Transverse colon (tissue), 4 donors: ENCODE results near the gene PAGR1. TPM values are rescaled to one million over a fixed set of nuclear protein-coding genes. Genes with fewer than 3 reads are reported as not detected.
A peak's percentile ranks its signal among the peaks of the same experiment; 100 is the strongest.

Experiments used
- DNase-seq: peaks from one replicate; pipeline ENCODE4 v3.0.0-alpha.2; 2019
- H3K27ac ChIP-seq, 4 donors: fragments of 200-600 bp; sonication (generic); 2 replicates each; pipeline ENCODE4 v1.5.1; 2016 to 2018; ENCODE audit warnings: inconsistent platforms in 4 of 4
- H3K27me3 ChIP-seq: fragments of 200-600 bp; sonication (generic); 2 replicates; pipeline ENCODE4 v1.5.1; 2017; ENCODE audit warnings: inconsistent platforms
- H3K36me3 ChIP-seq, 4 donors: fragments of 200-600 bp; sonication (generic); 2 replicates each; pipeline ENCODE4 v1.5.1; 2017 to 2019; ENCODE audit warnings: inconsistent platforms in 4 of 4
- H3K4me1 ChIP-seq, 4 donors: fragments of 200-600 bp; sonication (generic); 2 replicates each; pipeline ENCODE4 v1.5.1; 2017 to 2020; ENCODE audit warnings: inconsistent platforms in 4 of 4
- H3K4me3 ChIP-seq, 4 donors: fragments of 200-600 bp; sonication (generic); 1 replicate in 1 of 4; 2 replicates in 3 of 4; pipeline versions ENCODE4 v1.5.1 to v1.6.1; 2017 to 2019; ENCODE audit warnings: inconsistent platforms in 4 of 4
- H3K9me3 ChIP-seq, 2 donors: fragments of 200-600 bp; sonication (generic); 2 replicates each; pipeline ENCODE4 v1.5.1; 2017 to 2019; ENCODE audit warnings: inconsistent platforms in 2 of 2
- EP300 ChIP-seq: sonication (generic); formaldehyde crosslinking; IDR thresholded peaks from one replicate; pipeline ENCODE4 v1.6.1; 2017; ENCODE audit warnings: antibody characterized with exemption, low read depth
- POLR2A ChIP-seq: fragments of 450-650 bp; IDR thresholded peaks from one replicate; pipeline ENCODE4 v1.6.1; 2016; ENCODE audit warnings: antibody characterized with exemption, mild to moderate bottlenecking, moderate library complexity
- POLR2AphosphoS5 ChIP-seq, 3 donors: sonication (generic); formaldehyde crosslinking; IDR thresholded peaks; one replicate each; pipeline ENCODE4 v1.6.1; 2016; ENCODE audit warnings: antibody characterized with exemption in 3 of 3
- WGBS, 2 donors: methylation state at CpG; one replicate each; pipeline ENCODE4 v1.1.5; 2018; ENCODE audit warnings: low coverage in 1 of 2; 5-methylcytosine and 5-hydroxymethylcytosine counted together
- in situ Hi-C, 4 donors: fragments of 200-750 bp; cut with MboI; loops; one replicate each; pipeline versions ENCODE4 v1.15.0 to v1.15.1; 2017; ENCODE audit warnings: low sequenced_read_pairs in 3 of 4, low pct_ligation_motif_present in 1 of 4, low pct_unique_long_range_greater_than_20kb in 1 of 4
- intact Hi-C: fragments of 100-400 bp; cut with DNase I; formaldehyde crosslinking; loops from one replicate; pipeline ENCODE4 v1.15.1; 2023; ENCODE audit warnings: low total_unique reads
- total RNA-seq, 4 donors: library from RNA; depleted of rRNA; stranded (reverse); fragments of >200 nt; gene quantifications; one replicate each; pipeline ENCODE4 v1.1.0, GENCODE V29; 2016
- TF ChIP-seq, protein P1 (sequence below), 5 experiments: fragments of 200-600 bp in 3 of 5; fragments of 450-650 bp in 2 of 5; sonication (generic) in 3 of 5; IDR thresholded peaks; 1 replicate in 2 of 5; 2 replicates in 3 of 5; pipeline ENCODE4 v1.5.1; 2016 to 2017; ENCODE audit warnings: antibody characterized with exemption in 5 of 5, inconsistent platforms in 3 of 5, mild to moderate bottlenecking in 2 of 5, moderate library complexity in 1 of 5

PAGR1 gene
- total RNA-seq, 4 donors from 2014 or later = 28.8 to 47.5 (median 32.3) TPM

DNA sequence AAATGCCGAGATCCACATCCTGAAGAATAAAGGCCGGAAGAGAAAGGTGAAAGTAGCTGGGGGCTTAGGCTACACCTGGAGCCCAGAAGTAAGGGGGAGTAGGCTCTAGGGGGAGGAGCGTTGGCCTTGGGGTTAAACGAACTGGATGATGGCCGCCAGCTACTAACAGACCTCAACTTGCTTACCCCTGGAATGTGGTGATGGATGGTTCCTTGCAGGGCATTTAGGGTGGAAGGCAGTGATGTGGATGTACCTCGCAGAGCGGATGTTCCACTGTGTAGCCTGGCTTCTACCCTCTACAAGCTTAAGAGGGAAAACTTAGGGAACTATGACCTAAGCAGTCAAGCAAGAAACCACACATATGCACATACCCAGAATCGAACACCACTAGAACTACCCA is 11.9 kb upstream of the PAGR1 start:
- 80 to 81% methylated on average over 3 to 8 of the region's 8 CpGs for WGBS, 2 donors
- H3K27me3 ChIP-seq = no peaks in the 10 kb centered on the region
- intact Hi-C loops (no loop called here), in situ Hi-C loops (no loop called here)
- no peaks in the 10 kb centered on the region for H3K9me3 ChIP-seq
- peaks cover 14 to 30% (median 20%) of the 10 kb centered on the region in 4 donors for H3K4me1 ChIP-seq
- TF ChIP-seq EP300 (no peak), POLR2A (no peak), POLR2AphosphoS5 (IDR thresholded peaks at IDR 0.05) (no peak)
- TF ChIP-seq, protein P1, sequence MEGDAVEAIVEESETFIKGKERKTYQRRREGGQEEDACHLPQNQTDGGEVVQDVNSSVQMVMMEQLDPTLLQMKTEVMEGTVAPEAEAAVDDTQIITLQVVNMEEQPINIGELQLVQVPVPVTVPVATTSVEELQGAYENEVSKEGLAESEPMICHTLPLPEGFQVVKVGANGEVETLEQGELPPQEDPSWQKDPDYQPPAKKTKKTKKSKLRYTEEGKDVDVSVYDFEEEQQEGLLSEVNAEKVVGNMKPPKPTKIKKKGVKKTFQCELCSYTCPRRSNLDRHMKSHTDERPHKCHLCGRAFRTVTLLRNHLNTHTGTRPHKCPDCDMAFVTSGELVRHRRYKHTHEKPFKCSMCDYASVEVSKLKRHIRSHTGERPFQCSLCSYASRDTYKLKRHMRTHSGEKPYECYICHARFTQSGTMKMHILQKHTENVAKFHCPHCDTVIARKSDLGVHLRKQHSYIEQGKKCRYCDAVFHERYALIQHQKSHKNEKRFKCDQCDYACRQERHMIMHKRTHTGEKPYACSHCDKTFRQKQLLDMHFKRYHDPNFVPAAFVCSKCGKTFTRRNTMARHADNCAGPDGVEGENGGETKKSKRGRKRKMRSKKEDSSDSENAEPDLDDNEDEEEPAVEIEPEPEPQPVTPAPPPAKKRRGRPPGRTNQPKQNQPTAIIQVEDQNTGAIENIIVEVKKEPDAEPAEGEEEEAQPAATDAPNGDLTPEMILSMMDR (IDR thresholded peaks at IDR 0.05) = no peak
- peaks cover 0 to under 1% (median under 1%) of the 10 kb centered on the region in 4 donors for H3K36me3 ChIP-seq
- peak overlapping the region in 1 of 4 donors; percentile 88 for H3K4me3 ChIP-seq
- peak overlapping the region; percentile 93 to 98 (median 96) for H3K27ac ChIP-seq
- no peak for DNase-seq

DNA sequence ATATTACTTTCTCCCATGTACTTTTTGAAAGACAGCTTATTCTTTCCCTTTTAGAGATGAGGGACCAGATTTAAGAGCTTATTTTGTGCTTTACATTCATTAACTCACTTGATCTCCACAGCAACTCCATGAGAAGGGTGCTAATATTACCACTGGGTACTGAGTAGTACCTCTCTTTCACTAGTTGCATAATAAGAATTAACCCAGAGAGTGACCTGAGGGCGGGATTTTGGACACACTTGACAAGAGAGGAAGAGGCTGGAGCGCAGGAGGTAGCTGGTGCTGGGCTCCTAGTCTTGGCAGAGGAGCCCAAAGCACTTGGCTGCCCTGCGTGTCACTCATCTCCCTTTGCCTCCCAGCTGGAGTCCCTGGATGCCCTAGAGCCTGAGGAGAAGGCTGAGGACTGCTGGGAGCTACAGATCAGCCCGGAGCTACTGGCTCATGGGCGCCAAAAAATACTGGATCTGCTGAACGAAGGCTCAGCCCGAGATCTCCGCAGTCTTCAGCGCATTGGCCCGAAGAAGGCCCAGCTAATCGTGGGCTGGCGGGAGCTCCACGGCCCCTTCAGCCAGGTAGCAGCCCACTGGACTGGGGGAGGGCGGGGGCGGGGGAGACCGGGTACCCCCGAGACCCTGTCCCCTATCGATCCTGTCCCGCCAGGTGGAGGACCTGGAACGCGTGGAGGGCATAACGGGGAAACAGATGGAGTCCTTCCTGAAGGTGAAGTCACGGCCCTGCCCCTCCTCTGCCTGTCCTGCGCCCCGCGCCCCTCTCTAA is 11.3 kb upstream of the PAGR1 start:
- Histone ChIP-seq H3K27me3 (no peaks in the 10 kb centered on the region), H3K4me1 (peaks cover 20 to 37% (median 26%) of the 10 kb centered on the region in 4 donors), H3K36me3 (no peaks in the 10 kb centered on the region), H3K27ac (peak overlapping the region; percentile 93 to 98 (median 96)), H3K4me3 (peak overlapping the region; percentile 54 to 88 (median 73)), H3K9me3 (no peaks in the 10 kb centered on the region)
- TF ChIP-seq POLR2A (no peak), POLR2AphosphoS5 (IDR thresholded peaks at IDR 0.05) (no peak), EP300 (no peak)
- TF ChIP-seq, protein P1 (IDR thresholded peaks at IDR 0.05) = no peak
- in situ Hi-C loops = no loop called here
- 0 to 5% methylated on average over 2 to 26 of the region's 26 CpGs for WGBS, 2 donors
- peak; percentile 37 for DNase-seq
- intact Hi-C loops = no loop called here

DNA sequence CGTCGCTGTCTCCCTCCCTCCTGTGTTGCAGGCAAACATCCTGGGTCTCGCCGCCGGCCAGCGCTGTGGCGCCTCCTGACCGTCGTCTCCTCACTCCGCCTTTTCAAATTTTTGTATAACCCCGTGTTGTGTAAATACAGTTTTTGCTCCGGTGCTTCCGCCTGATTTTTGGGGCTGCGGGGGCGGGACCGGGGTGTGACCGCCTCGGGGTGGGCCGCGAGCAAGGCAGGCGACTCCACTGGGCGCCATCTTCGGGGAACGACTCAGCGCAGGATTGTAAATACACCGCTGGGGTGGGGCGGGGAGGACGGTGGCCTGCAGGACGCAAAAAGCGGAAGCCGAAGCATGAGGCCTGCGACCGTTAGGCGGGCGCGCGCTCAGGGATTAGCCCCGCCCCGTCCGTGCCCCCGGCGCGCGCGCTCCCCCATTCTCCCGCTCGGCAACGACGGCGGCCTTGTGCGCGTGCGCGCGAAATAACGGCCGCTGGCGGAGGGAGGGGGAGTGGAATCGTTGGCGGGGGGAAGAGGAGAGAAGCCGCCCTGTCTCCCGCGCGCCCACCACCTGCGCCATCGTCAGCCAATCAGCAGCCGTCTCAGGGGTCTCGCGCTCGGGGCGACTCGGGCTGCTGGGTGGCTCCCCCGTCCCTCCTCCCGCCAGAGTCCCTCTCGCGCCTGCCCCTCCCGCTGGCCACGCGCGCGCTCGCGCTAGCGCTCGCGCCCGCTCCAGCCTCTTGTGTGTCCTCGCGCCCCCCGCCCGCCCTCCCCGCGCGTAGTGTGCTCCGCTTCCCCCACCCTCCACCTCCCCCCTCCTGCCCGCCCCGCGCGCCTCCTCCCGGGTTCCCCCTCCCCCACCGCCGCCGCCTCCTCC is 10.5 kb upstream of the PAGR1 start:
- Histone ChIP-seq H3K27me3 (no peaks in the 10 kb centered on the region), H3K27ac (peak overlapping the region; percentile 93 to 98 (median 96)), H3K9me3 (no peaks in the 10 kb centered on the region), H3K4me1 (peaks cover 28 to 45% (median 34%) of the 10 kb centered on the region in 4 donors), H3K36me3 (no peaks in the 10 kb centered on the region), H3K4me3 (peak overlapping the region; percentile 54 to 88 (median 83))
- DNase-seq = peak; percentile 98
- intact Hi-C loops = no loop called here
- TF ChIP-seq POLR2A (peak; percentile 96), EP300 (peak; percentile 81), POLR2AphosphoS5 (IDR thresholded peaks at IDR 0.05) (peak; percentile 96 to 99 (median 98))
- TF ChIP-seq, protein P1 (IDR thresholded peaks at IDR 0.05) = peak in 1 of 5 experiments; percentile 28
- in situ Hi-C loops = no loop called here
- WGBS, 2 donors = 0% methylated on average over 8 to 72 of the region's 103 CpGs

DNA sequence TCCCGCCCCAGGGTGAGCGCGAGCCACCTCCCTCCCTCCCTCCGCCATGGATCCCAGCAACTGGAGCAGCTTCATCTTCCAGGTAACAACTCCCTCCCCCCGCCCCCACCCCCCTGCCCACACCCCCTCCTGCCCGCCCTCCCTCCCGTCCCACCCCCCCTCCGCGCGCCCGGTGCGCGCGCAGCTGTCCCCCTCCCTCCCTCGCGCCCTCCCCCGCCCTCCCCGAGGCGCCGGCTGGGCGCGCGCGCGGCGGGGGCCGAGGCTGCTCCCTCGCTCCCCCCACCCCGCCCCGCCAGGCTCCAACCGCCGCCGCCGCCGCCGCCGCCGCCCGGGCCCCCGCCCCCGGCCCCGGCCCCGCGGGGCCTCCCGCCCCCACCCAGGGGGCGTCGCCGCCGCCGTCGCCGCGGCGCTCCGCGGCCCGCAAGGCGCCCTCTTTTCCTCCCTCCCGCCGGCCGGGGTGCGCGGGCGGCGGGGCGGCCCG is 9.8 kb upstream of the PAGR1 start, which contains the start of gene MAZ:
MAZ (plus strand) TSS at position 431 of the 481 bp plus-strand sequence. CDS start 173 bp downstream, outside the sequence.
- DNase-seq = no peak
- intact Hi-C loops (no loop called here), in situ Hi-C loops (no loop called here)
- no peak for TF ChIP-seq EP300
- TF ChIP-seq POLR2AphosphoS5 (IDR thresholded peaks at IDR 0.05) = no peak
- TF ChIP-seq POLR2A = no peak
- TF ChIP-seq, protein P1 (IDR thresholded peaks at IDR 0.05) = no peak
- no peaks in the 10 kb centered on the region for H3K36me3 ChIP-seq
- no peaks in the 10 kb centered on the region for H3K9me3 ChIP-seq
- H3K27me3 ChIP-seq = no peaks in the 10 kb centered on the region
- peaks cover 33 to 52% (median 41%) of the 10 kb centered on the region in 4 donors for H3K4me1 ChIP-seq
- no CpG with 5 or more reads among the region's 67 CpGs for WGBS, 2 donors
- peak within 1 kb of the TSS; percentile 63 to 88 (median 83) for H3K4me3 ChIP-seq
- H3K27ac ChIP-seq = peak within 1 kb of the TSS; percentile 95 to 98 (median 98)
